Epithelial cell of proximal tubule (primary cell): Measurements from ENCODE around the gene RABGAP1L. TPM values are rescaled to one million over a fixed set of nuclear protein-coding genes. Genes with fewer than 3 reads are reported as not detected.

Experiments used
- DNase-seq: peaks from one replicate; pipeline ENCODE4 v3.0.0-alpha.2; 2011; ENCODE audit warnings: low read depth
- H3K4me3 ChIP-seq: 2 replicates; pipeline ENCODE4 v1.5.1; 2011; ENCODE audit warnings: low read depth, mild to moderate bottlenecking, low read length
- total RNA-seq: library from RNA; depleted of rRNA; stranded (reverse); fragments of >200 nt; gene quantifications from 2 replicates; pipeline ENCODE4 v1.2.3, GENCODE V29; 2015
- TF ChIP-seq, protein P1 (sequence below): conservative IDR thresholded peaks from 2 replicates; pipeline ENCODE4 v1.5.1; 2012; ENCODE audit warnings: low read depth, mild to moderate bottlenecking, low read length

RABGAP1L gene
- total RNA-seq, 1 donor from 2014 or later, result 16.3 TPM

DNA sequence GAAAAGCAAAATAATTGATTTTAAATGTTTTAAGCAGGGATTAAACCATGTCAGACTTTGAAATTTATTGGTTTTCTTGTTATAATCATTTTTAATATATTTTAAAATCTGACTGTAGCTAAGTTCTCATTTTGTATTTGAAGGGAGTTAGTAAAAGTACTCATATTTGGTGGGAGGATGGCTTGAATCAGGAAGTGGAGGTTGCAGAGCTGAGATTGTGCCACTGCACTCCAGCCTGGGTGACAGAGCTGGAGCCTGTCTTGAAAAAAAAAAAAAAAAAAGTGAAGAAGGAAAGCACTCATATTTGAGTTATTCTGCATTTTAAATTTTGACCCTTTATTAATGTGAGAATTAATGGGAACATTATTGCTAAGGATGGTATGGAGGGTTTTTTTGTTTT, 106.0 kb downstream of the RABGAP1L start:
- H3K4me3 ChIP-seq, result no peak overlapping the region
- TF ChIP-seq, protein P1, sequence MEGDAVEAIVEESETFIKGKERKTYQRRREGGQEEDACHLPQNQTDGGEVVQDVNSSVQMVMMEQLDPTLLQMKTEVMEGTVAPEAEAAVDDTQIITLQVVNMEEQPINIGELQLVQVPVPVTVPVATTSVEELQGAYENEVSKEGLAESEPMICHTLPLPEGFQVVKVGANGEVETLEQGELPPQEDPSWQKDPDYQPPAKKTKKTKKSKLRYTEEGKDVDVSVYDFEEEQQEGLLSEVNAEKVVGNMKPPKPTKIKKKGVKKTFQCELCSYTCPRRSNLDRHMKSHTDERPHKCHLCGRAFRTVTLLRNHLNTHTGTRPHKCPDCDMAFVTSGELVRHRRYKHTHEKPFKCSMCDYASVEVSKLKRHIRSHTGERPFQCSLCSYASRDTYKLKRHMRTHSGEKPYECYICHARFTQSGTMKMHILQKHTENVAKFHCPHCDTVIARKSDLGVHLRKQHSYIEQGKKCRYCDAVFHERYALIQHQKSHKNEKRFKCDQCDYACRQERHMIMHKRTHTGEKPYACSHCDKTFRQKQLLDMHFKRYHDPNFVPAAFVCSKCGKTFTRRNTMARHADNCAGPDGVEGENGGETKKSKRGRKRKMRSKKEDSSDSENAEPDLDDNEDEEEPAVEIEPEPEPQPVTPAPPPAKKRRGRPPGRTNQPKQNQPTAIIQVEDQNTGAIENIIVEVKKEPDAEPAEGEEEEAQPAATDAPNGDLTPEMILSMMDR, result no peak

DNA sequence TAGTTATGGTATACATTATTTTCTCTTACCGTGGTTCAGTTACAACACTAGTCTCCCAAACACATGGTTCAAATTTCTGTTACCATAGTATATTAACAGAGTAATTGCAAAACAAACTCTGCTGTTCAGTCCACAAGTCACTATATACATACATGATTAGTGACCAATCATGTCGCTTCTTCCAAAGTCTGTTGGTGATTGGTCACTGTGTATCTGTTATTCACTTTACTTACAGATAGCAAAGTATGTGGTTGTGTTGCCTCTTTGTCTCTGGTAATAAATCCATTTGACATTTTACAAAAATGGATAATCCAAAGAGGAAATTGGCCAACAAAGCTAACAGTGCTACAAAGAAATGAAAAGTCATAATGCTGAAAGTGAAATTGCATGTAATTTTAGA, 107.2 kb downstream of the RABGAP1L start:
- TF ChIP-seq, protein P1, result no peak
- no peak for DNase-seq

More for the DNA sequence above, 106.0 kb downstream of the RABGAP1L start:
- DNase-seq, result no peak

DNA sequence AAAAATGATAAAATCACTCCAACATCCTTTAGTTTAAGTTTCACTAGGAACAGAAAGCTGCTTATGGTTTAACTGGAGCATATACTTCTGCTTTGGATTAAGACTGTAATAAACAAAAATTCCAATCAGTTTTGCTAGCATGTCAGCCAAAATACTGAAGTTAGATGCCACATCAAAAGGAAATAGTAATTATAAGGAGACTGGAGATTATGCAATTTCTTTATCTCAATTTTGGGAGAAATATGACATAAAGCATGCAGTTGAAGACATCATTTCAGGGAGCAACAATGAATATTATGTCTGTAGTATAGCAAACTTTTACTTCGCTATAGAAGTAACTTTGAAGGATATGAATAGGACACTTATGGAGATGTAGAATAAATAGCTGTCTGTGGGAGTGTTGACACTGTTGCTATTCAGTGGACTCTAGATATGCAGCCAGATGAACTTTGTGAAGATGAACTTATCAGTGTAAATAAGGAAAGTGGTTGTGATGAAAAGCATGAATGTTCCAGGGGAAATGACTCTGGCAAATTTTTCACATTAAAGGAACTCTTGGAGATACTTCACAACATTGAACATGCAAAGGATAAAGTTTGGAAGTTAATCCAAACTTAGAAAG, 107.8 kb downstream of the RABGAP1L start:
- TF ChIP-seq, protein P1, result no peak
- H3K4me3 ChIP-seq, result no peak overlapping the region
- no peak for DNase-seq

More for the DNA sequence above, 107.2 kb downstream of the RABGAP1L start:
- no peak overlapping the region for H3K4me3 ChIP-seq

DNA sequence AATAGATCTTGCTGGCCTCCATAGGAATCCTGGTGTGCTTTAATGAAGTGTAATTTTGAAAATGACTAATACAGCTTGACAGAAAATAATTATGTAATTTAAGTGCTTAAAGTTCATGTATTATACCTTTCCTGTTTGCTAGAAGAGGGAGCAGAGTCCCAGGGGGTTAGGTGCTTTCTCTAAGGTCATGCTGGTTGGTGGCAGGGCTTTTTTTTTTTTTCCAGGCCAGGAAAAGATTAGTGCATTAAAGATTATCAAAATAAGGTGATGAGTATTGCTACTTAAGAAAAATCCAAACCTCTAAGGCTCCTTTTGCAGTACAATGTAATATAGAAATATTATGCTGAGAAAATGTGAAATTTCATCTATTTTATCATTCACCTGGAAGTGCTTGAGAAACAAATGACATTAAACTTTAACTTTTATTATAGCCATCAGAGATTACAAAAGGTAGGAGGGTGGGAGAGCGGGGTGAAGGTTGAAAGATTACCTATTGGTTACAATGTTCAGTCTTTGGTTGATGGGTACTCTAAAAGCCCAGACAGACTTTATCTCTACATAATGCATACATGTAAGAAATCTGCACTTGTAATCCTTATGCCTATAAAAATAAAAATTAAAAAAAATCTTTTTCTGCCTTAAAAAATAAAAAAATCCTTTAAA, 110.8 kb downstream of the RABGAP1L start:
- no peak overlapping the region for H3K4me3 ChIP-seq
- DNase-seq, result no peak
- TF ChIP-seq, protein P1, result no peak

DNA sequence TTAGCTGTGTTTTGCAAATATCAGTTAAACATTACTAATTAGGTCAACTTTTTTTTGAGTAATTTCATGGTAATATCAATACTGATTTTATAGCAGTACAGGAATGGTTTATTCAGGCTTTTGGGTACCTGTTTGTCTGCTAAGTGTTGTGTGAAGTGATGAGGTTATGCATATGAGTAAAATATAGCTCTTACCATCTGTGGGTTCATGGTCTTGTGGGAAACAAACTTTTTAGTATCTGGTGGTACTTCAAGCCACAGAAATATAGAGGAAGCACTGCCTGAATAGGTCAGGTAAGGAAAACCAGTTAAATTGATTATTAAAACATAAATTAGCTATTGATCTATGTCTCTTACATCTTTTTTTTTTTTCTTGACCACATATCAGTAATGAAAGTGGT, 113.9 kb downstream of the RABGAP1L start:
- no peak for DNase-seq
- TF ChIP-seq, protein P1, result no peak
- H3K4me3 ChIP-seq, result no peak overlapping the region

DNA sequence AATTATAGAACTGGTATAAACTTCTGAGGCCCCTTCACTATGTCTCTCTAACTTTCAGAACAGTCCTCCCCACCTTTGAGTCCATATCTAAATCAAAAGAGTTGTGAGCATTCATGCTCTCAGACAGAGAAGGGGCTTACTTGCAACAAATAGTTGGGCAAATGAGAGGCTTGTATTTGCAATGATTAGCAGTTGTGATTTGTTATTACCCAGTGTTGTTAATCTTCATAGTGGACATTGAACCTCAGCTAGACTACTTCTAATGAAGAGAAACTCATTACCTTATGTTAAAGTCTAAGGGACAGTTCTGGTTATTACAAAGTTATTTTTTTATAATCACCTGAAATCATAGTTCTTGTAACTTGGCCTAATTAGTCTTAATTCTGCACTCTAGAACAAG, 114.5 kb downstream of the RABGAP1L start:
- H3K4me3 ChIP-seq, result no peak overlapping the region
- DNase-seq, result no peak
- TF ChIP-seq, protein P1, result no peak

DNA sequence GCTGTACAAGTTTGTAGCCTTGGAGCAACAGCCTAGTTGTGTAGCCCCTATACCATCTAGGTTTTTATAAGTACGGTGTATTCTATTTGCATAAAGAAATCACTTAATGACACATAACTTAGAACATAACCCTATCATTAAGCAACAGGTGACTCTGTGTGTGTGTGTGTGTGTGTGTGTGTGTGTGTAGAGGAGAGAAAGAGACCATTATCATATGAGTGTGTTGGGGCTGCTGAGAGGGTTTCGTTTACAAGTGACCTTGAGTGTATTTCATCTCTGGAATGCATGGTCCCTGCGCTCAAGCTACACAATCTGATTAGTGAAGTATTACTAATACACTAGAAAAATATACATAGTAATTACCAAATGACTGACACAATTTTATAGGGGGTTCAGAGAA, 115.1 kb downstream of the RABGAP1L start:
- TF ChIP-seq, protein P1, result no peak
- no peak overlapping the region for H3K4me3 ChIP-seq
- DNase-seq, result no peak
